GM18508 (cell line): ENCODE measurements around the gene ARL15.
"Not testable (repeated sequence)": the region's sequence is repeated elsewhere in the genome, so short reads cannot be mapped to it uniquely, and the experiment has no call there.

Experiments
- ATAC-seq: cut with Tn5 transposase; IDR thresholded peaks from one replicate; pipeline ENCODE4 v1.9.1; 2021; ENCODE audit warnings: moderate number of reproducible peaks; ENCODE audit not compliant: insufficient read depth, unreplicated experiment

Gene ARL15

DNA sequence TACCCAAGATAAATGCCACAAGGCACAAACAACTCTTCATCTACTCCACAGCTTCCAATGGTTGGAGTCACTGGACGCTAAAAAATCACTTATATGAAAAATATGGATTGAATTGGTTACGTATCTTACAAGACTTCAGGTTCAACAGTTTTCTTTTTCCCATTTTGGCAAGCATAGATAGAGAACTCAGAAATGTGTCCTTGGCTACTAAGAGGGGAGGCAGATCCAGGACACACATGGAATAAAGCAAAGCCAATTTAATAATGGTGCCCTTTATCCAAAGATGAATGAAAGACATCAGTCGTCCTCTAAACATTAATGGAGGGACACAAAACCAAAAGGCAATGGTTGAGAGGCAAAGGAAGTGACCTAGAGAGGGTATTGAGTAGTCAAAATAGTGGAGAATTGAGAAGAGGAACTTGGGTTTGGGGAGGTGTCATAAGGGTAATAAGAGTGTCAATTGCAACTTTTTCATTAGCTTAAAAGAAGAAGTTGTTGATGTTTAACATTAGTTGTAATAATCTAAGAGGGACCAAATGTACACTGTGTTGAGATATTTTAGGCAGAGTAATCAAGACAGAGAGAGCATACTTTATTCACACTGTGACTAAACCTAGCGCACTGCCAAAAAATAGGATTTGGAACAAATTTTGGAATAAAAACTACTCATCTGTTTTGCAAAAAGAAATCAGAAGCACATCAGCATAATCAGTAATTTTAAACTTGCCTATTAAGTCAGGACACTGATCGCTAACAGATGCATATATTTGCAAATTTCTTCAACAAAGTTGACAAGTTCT, 308.2 kb downstream of the ARL15 start:
- no peak for ATAC-seq

DNA sequence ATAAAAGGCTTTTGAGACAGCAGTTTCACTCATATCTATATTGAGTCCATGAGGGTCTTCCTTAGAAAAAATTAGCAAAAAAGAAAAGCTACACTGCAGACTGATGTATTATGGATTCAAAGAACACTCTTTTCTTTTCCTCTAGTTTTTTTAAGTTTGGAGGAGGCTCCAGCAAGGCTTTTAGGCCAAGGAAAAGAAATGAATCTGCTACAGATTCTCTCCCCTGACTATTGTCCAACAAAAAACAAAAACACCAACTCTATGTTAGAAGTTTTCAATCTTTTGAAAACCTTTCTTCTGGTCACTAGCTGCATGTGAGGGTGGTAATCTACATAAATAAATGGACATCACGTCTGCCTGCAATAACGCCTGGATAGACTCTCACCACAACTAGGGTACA, 310.4 kb downstream of the ARL15 start:
- no peak for ATAC-seq

- ATAC-seq: no peak
Measured at GRCh38 chr5:53997736-53998627, 312.4 kb downstream of the ARL15 start.

GRCh38 chr5:53996008-53996407, 314.4 kb downstream of the ARL15 start:
- no peak for ATAC-seq

DNA sequence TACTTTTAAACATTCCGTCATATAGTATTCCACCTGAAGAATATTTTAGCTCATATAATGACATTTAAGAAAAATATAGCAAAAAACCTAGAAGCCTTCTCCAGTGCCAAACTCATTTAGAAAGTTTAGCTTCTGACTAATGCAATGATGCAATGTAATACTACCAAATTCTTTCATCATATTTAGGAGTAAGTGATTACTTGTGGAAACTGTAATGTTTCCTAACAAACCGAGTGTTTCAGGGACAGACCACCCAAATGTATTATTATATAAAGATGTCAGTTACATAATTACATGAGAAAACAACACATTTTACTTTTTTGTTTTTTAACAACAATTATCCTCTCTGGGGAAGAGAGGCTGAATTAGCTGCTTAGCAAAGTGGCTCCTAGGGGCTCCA, 316.2 kb downstream of the ARL15 start:
- no peak for ATAC-seq

GRCh38 chr5:53991942-53992341, 318.4 kb downstream of the ARL15 start:
- no peak for ATAC-seq

GRCh38 chr5:53987101-53987500, 323.3 kb downstream of the ARL15 start:
- no peak for ATAC-seq

DNA sequence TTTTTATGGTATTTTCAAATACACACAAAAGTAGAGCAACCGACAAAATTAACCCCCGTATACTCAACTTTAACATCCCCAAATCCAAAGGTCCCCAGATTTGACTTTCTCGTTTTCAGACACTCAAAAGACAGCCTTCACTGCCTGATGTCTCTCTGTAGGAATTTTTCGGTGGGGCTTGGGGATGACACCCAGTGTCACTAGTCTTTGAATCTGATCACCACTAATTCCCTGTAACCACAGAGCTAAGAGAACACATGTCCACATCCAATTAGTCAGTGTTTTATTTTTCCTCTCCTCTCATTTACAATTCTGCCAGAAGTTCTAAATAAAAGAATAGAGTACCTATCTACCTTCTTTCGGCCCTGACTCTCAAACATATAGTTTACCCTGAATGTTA, 324.6 kb downstream of the ARL15 start:
- ATAC-seq: no peak

- ATAC-seq: no peak
Measured at GRCh38 chr5:53984971-53985370, 325.4 kb downstream of the ARL15 start.

- no peak for ATAC-seq
Measured at GRCh38 chr5:53983568-53984460, 326.6 kb downstream of the ARL15 start.

DNA sequence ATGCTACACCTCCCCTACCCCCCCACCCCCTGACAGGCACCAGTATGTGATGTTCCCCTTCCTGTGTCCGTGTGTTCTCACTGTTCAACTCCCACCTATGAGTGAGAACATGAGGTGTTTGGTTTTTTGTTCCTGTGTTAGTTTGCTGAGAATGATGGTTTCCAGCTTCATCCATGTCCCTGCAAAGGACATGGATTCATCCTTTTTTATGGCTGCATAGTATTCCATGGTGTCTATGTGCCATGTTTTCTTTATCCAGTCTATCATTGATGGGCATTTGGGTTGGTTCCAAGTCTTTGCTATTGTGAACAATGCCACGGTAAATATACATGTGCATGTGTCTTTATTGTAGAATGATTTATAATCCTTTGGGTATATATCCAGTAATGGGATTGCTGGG, 328.1 kb downstream of the ARL15 start:
- not testable (repeated sequence) for ATAC-seq

- no peak for ATAC-seq
Measured at GRCh38 chr5:53980061-53980460, 330.3 kb downstream of the ARL15 start.

- ATAC-seq: no peak
Measured at GRCh38 chr5:53974021-53974420, 336.4 kb downstream of the ARL15 start.

- ATAC-seq: no peak
Measured at GRCh38 chr5:53972314-53972713, 338.1 kb downstream of the ARL15 start.

DNA sequence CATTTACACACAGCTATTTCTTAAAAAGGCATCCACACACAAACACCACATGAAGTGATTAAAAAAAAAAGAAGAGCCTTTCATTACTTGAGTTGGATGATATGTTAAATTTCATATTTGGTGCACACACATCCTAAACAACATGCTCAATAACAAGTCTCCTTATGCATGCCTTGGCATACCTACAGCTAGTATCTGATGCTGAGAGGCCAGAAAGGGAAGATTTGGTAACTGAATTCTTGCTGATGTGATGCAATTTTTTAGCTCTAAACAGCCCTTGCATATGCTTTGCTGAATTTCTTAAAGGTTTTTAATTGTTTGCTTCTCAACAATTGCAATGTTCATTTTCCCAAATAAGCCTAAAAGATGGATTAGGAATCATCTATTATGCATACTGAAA, 338.8 kb downstream of the ARL15 start:
- ATAC-seq: no peak

DNA sequence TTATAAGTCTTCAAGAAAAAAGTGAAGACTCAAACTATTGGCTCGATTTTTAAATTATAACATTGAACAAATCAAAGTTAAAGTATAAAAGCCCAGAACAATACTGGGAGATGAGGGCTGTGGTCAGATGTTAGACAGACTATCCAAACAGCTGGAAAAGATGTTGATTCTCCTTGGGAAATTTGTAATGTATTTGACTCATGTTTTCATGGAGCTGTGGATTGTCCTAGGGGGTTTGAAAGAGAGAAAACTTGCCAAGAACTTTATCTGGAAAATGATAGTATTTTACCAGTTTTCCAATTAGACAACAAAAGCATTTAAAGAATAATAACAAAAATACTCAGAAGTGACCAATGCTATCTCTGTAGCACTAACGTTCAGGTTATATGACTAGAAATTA, 339.2 kb downstream of the ARL15 start:
- ATAC-seq: no peak

- ATAC-seq: no peak
Measured at GRCh38 chr5:53970475-53970874, 339.9 kb downstream of the ARL15 start.

- no peak for ATAC-seq
Measured at GRCh38 chr5:53969176-53969730, 341.1 kb downstream of the ARL15 start.

DNA sequence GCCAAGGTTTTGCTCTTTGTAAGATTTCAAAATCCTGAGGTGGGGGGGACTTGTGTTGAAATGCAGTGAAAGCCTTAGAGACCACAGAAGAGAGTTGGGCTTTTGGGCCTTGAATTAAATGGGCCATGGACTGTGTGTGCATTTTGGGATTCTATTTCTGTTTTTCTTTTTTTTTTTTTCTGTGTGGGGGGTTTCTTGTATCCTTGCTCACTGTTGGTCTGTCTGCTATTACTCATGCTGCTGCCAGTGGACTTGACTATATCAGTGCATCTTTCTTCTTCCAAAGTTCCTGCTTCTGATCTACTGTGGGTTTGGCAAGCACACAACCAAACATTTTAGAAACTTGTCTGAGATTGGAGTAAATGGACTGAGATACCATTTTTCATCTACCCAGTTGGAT, 344.9 kb downstream of the ARL15 start:
- ATAC-seq: no peak

- ATAC-seq: no peak
Measured at GRCh38 chr5:53963958-53964357, 346.4 kb downstream of the ARL15 start.
